ENCODE results near the gene ADAMTS9.
"Not testable (repeated sequence)": the region's sequence is repeated elsewhere in the genome, so short reads cannot be mapped to it uniquely, and the experiment has no call there.

ADAMTS9 gene

DNA sequence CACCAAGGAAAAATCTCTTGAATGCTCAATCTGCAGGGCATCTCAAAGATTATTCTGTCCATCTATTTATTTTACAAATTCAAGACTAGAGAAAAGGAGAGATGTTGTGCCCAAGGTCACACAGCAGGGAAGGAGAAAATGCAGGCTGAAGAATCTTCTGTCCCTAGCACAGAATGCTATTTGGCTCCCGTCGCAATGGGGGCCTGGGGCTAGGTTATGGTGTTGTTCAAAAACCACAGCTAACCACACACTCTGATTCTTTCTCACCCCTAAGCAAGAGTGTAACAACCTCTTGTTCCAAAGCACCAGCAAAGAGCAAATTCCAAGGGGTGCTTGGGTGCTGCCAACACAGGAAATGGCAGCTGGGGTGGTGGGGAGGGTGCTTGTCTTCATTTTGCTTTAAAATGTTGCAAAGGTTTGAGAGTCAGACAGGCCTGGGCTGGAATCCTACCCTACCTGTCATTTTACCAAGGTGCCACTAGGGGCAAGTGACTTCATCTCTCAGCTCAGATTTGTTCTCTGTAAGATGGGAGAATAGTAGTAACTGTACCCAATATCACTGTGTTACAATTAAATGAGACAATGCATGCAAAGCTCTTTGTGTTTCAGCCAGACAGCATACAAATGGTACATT is 112.5 kb downstream of the ADAMTS9 start:
- DNase-seq (ENCODE audit: low read depth): no peak

DNA sequence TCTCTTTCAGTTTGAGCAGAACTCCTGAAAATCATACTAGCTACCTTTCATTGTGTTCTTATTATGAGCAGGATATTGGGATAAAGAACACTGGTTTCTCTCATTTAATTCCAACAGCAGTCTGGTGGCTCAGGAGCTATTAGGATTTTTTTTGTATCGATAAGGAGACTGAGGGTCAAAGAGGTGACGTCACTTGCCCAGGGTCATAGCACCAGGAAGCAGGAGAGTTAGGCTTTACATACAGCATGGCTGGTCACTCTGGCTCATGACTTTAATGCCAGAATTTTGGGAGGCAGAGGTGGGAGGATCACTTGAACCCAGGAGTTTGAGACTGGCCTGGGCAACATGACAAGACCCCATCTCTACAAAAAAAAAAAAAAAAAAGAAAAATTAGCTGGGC is 113.6 kb downstream of the ADAMTS9 start:
- no peak for DNase-seq (ENCODE audit: low read depth)

DNA sequence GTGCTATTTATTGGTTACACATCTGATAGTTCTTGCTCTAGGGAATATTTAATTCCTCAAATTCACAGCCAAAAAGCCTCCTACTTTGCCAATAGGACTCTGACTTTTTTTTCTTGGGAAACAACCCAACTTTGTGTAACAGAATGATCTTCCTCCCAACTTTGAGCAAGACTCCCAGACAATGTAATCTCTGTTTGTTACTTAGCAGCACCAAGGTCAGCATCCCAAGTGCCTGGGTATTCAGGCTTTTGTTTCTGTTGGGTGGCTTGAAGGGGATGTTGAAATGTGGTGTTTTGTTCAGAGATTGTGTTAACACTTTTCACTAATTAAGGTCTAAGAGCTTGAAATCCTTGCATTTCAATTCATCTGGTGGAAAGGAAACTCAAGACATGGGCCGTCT is 115.8 kb downstream of the ADAMTS9 start:
- DNase-seq (ENCODE audit: low read depth): no peak

DNA sequence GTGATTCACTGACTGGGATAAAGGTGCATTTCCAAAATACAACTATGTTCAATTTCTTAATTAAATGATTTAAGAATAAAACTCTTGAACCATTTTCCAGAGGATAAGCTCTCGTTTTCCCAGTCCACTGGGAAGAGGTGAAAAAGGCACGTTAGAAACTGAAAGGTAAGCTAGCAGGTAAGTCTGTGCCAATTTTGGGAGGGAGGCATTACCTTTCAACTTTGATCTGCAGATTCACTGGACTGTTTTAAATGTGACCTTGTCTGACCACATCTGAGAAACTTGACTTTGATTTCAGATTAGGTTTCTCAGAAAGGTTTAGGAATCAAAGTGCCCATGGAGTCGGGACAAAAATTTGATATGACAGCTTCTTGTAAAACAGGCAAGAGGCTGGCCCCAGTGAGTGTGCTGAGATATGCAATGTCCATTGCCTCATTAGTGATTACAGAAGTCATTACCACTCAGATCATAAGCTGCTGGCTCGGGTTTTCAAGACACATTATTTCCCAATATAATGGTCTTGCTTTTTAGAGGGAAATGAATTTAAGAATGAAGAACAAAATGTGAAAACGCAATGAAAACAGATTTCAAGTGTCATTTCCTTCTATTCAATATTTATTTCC is 118.8 kb downstream of the ADAMTS9 start:
- DNase-seq (ENCODE audit: low read depth): no peak

- no peak for DNase-seq (ENCODE audit: low read depth)
Measured at GRCh38 chr3:64566859-64567258, 120.9 kb downstream of the ADAMTS9 start.

DNA sequence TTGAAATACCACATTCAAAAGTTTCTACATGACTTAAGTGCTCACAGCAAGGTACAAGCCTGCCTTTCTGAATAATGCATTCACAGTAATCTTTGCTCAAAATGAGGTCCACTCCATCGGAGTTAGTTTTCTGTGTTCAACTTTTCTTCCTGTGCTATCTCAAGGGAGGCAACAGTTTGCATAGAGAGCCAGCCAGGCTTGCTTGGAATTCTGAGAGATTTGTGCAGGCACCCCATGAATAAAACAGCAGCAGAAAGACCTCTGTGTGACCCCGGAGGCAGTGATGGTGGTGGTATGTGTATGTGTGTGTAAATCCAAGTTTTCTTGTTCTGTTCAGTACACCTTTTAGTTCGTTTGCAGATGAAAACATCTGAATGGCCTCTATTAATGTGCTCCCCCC is 124.0 kb downstream of the ADAMTS9 start:
- DNase-seq (ENCODE audit: low read depth): no peak

- DNase-seq (ENCODE audit: low read depth): no peak
Measured at GRCh38 chr3:64561868-64562267, 125.9 kb downstream of the ADAMTS9 start.

- DNase-seq (ENCODE audit: low read depth): no peak
Measured at GRCh38 chr3:64561325-64561843, 126.4 kb downstream of the ADAMTS9 start.

GRCh38 chr3:64560791-64561190 is 127.0 kb downstream of the ADAMTS9 start:
- no peak for DNase-seq (ENCODE audit: low read depth)

- DNase-seq (ENCODE audit: low read depth): no peak
Measured at GRCh38 chr3:64559588-64559987, 128.2 kb downstream of the ADAMTS9 start.

DNA sequence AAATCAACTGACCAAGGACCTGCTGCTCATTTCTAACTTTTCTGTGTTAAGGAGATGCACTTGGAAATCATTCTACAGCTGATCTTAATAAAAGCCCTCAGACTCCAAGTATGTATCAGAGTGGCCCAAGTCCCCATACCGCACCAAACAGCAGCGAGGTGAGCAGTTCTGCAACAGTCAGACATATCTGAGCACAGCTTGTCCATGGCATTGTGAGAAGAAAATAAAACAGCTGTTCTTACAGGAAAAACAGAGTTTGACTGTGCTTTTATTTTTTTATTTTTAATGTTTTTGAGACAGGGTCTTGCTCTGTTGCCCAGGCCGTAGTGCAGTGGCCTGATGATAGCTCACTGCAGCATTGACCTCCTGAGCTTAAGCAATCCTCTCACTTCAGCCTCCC is 131.8 kb downstream of the ADAMTS9 start:
- no peak for DNase-seq (ENCODE audit: low read depth)

DNA sequence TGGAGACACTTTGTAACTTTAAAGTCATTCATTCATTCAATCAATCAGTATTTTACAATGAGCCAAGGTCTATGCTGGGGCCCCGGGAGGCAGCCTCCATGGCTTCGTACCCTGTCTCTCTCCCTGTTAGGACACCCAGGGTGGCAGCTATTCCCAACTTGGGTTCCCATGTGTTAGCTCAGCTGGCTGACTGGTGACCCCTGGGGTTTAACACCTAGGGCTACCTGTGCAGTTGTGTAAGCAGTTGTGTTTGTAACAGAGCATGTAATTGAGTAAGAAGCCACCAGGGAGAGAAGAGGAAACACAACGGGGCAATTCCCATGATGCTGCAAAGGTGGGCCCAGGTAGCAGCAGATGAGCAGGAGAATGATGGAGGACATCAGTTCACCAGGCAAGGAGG is 132.4 kb downstream of the ADAMTS9 start:
- DNase-seq (ENCODE audit: low read depth): no peak

DNA sequence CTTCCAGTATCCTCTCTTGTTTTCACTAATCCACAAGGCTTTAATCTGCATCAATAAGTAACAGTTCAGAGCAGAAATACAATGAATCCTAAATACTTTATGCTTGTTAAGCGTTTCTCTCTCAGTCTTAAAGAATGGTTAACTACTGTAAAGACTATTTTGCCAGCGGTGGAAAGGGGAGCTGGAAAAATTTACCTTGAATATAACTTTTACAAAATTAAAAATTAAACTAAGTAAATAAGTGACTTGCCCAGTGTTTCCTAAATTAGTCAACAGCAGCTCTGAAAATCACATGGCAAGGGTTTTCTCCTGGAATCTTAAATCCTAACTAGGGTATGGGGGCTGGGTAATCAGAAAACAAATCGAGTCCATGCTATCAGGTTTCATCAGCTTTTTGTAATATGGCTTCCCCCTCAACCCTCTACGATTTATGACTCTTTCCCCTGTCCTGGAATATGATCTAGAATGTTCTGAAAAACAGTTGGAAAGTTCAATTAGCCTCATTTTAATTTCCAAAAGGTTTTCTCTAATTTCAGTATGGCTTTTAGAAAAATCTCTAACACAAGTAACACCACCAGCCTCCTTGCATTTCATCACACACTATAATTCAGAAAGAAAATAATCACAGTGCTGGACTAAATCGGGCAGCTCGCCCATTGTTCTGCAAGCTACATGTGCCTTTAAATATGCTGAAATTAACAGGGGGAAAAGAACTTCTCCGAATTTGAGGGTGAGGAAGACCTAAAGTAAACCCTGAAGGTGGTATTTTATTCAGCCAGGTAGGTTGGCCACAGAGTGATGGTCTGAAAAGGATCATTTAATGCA is 133.5 kb downstream of the ADAMTS9 start:
- DNase-seq (ENCODE audit: low read depth): no peak

DNA sequence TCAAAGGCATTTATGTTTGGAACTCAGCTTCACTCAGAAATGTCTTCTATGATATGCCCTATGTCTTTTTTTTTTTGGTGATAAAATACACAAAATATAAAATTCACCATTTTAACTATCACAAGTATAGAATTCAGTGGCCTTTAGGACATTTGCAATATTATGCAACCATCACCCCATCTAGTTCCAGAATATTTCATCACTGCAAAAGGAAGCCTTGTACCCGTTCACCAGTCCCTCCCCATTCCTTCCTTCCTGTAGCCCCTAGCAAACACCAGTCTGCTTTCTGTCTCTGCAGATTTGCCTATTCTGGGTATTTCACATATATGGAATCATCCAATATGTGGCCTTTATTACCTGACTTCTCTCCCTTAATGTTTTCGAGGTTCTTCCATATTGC is 134.8 kb downstream of the ADAMTS9 start:
- DNase-seq (ENCODE audit: low read depth): no peak

- no peak for DNase-seq (ENCODE audit: low read depth)
Measured at GRCh38 chr3:64552160-64552559, 135.6 kb downstream of the ADAMTS9 start.

DNA sequence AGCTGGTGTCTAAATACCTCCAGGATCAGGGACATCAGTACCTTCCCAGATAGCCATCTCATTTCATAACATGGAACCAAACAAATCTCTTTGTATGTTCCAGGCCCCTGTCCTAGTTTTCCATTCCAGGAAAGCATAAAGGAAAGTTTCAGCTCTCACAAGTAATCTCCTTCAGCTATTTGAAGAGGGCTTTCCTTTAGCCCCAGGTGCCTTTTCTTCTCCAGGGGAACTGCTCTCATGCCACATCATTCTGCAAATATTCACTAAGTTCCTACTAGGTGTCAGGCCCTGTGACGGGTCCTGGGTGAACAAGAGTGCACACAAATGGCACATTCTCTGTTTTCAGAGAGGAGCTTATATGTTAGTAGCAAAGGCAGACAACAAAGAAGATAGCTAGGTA is 136.1 kb downstream of the ADAMTS9 start:
- DNase-seq (ENCODE audit: low read depth): no peak

GRCh38 chr3:64550745-64551144 is 137.1 kb downstream of the ADAMTS9 start:
- no peak for DNase-seq (ENCODE audit: low read depth)

- DNase-seq (ENCODE audit: low read depth): no peak
Measured at GRCh38 chr3:64549869-64550268, 137.9 kb downstream of the ADAMTS9 start.

DNA sequence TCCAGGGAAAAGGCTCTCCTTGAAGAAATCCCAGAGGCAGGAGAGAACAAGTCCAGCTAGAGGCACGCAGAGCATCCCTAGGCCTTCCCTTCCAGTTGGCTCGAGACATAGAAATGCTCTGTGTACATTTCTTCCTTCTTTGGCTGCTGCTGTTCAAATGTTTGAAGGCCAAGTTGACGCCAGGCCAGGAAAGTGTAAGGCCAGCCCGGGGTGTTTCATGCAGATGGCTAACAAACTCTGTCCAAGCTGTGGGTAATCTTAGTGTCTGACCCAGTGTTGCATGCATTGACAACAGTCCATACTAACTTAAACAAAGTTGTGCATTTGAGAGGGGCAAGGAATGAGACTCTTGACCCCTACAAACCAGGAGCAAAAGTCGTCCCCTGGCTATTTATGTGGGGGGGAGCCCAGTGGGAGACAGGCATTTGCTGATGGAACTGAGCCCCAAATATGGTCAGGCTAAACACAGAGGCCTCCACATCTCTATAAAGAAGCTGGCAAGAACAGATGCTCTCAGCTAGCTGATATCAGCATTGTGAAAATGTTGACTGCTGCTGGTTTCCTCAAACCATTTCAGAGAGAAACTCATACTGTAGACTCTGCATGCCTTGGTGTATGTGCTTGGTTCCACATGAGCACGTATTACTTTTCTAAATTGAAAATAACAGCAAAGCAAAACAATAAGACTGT is 139.5 kb downstream of the ADAMTS9 start:
- no peak for DNase-seq (ENCODE audit: low read depth)

DNA sequence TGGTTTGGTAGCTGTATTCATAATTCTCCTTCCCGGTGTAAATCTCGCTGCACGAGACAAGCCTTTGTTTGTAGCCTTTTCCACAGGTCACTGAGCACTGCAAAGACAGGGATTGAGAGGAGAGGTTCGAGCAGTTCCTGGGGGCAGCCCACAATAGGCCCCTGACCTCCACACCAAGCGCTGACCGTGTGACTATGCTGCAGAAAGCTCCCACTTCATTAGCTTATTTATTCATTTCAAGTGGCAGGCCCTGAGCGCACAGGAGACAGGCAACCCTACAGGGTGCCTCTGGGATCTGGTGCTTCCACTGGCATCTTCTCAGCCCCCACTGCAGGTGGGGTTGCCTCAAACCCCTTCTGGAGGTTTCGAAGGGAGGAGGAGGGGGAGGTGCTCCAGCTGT is 140.9 kb downstream of the ADAMTS9 start:
- no peak for DNase-seq (ENCODE audit: low read depth)

- not testable (repeated sequence) for DNase-seq (ENCODE audit: low read depth)
Measured at GRCh38 chr3:64545239-64545638, 142.6 kb downstream of the ADAMTS9 start.

- no peak for DNase-seq (ENCODE audit: low read depth)
Measured at GRCh38 chr3:64541803-64542202, 146.0 kb downstream of the ADAMTS9 start.

Data from activated gamma-delta T cell treated with anti-CD3 and anti-CD28 coated beads, Interleukin-2, amount 50 U/mL, for 16 hours (primary cell).